GM12878 (cell line): ENCODE data around the gene CNIH1. TPM values are rescaled to one million over a fixed set of nuclear protein-coding genes. Genes with fewer than 3 reads are reported as not detected.

Source experiments
- ATAC-seq: fragments of 200-7000 bp; cut with Tn5 transposase; 3 replicates; pipeline ENCODE4 v1.9.1; 2020; ENCODE audit warnings: mild to moderate bottlenecking, moderate library complexity
- BruUV-seq: library from RNA; stranded (reverse); fragments of 400-500 nt; replicated peaks from 2 replicates; lab custom pipeline; 2021; lab: Mats Ljungman, UMichigan
- CTCF ChIA-PET: fragments of 300-600 bp; sonication (Branson Sonifier 250); formaldehyde crosslinking; extraction: SDS; loops from one replicate; lab custom pipeline; 2021; ENCODE audit warnings: inconsistent platforms; lab: Yijun Ruan, JAX
- POLR2A ChIA-PET: fragments of 350-600 bp; formaldehyde crosslinking; extraction: SDS; loops from one replicate; lab custom pipeline; 2021; ENCODE audit warnings: inconsistent platforms; lab: Charles Lee
- RAD21 ChIA-PET: fragments of 300-600 bp; sonication (Branson Sonifier 250); formaldehyde crosslinking; loops from one replicate; lab custom pipeline; 2023; ENCODE audit warnings: antibody characterized with exemption; ENCODE audit not compliant: unreplicated experiment; lab: Charles Lee
- SMC1A ChIA-PET: fragments of 300-600 bp; sonication (Branson Sonifier 250); formaldehyde crosslinking; loops from one replicate; lab custom pipeline; 2023; ENCODE audit not compliant: unreplicated experiment, uncharacterized antibody; lab: Charles Lee
- DNase-seq: peaks from one replicate; pipeline ENCODE4 v3.0.0-alpha.2; 2011; ENCODE audit warnings: low read depth, low spot score
- FAIRE-seq: peaks from 3 replicates; lab custom pipeline; 2011; peaks lifted over from hg19 to GRCh38; lab: Jason Lieb, UNC
- H2AFZ ChIP-seq: 2 replicates; pipeline ENCODE4 v1.6.0; 2011; ENCODE audit warnings: low read depth, low read length, control low read depth; ENCODE audit not compliant: control insufficient read depth
- H3K27ac ChIP-seq: 2 replicates; pipeline ENCODE4 v1.5.1; 2011; ENCODE audit warnings: control low read depth; ENCODE audit not compliant: control insufficient read depth, insufficient read depth
- H3K27me3 ChIP-seq, 2 experiments: replicated peaks in 1 of 2; 2 replicates each; pipeline versions ENCODE4 v1.6.0 to v1.6.1; 2011; ENCODE audit warnings: low read length in 1 of 2; ENCODE audit not compliant: control insufficient read depth in 2 of 2, insufficient read depth in 2 of 2
- H3K36me3 ChIP-seq, 2 experiments: 2 replicates each; pipeline ENCODE4 v1.5.1; 2011; ENCODE audit warnings: low read length in 1 of 2; ENCODE audit not compliant: control insufficient read depth in 2 of 2, insufficient read depth in 2 of 2
- H3K4me1 ChIP-seq: 2 replicates; pipeline ENCODE4 v1.6.1; 2011; ENCODE audit warnings: mild to moderate bottlenecking, low read length, moderate library complexity, mixed read lengths; ENCODE audit not compliant: control insufficient read depth, insufficient read depth
- H3K4me2 ChIP-seq: 2 replicates; pipeline ENCODE4 v1.6.0; 2011; ENCODE audit warnings: control low read depth; ENCODE audit not compliant: control insufficient read depth, insufficient read depth
- H3K4me3 ChIP-seq: fragments of 200-600 bp; sonication (generic); 2 replicates; pipeline ENCODE4 v1.5.1; 2016
- H3K79me2 ChIP-seq: 2 replicates; pipeline ENCODE4 v1.6.0; 2011; ENCODE audit warnings: low read length; ENCODE audit not compliant: control insufficient read depth, insufficient read depth
- H3K9ac ChIP-seq: 2 replicates; pipeline ENCODE4 v1.8.0; 2011; ENCODE audit warnings: low read length, control low read depth, mixed read lengths; ENCODE audit not compliant: control insufficient read depth, insufficient read depth
- H3K9me3 ChIP-seq: replicated peaks from 3 replicates; pipeline ENCODE4 v1.5.1; 2011; ENCODE audit warnings: mild to moderate bottlenecking, low read length; ENCODE audit not compliant: control insufficient read depth, insufficient read depth
- H4K20me1 ChIP-seq: 2 replicates; pipeline ENCODE4 v1.6.0; 2011; ENCODE audit not compliant: control insufficient read depth, insufficient read depth
- CHD2 ChIP-seq: IDR thresholded peaks from 2 replicates; pipeline ENCODE4 v1.6.1; 2011; ENCODE audit warnings: low read depth, low read length, improper control_type of control experiment, borderline replicate concordance
- DPF2 ChIP-seq: fragments of 450-650 bp; IDR thresholded peaks from 2 replicates; pipeline ENCODE4 v1.6.1; 2017; ENCODE audit warnings: mild to moderate bottlenecking
- EP300 ChIP-seq, 2 experiments: fragments of 150-350 bp in 1 of 2; IDR thresholded peaks; 2 replicates each; pipeline ENCODE4 v1.6.1; 2011 to 2012; ENCODE audit warnings: low read depth in 2 of 2, low read length in 2 of 2, borderline replicate concordance in 1 of 2, improper control_type of control experiment in 1 of 2, inconsistent platforms in 1 of 2; ENCODE audit not compliant: control insufficient read depth in 1 of 2
- IKZF2 ChIP-seq, 2 experiments: fragments of 450-650 bp; IDR thresholded peaks; 2 replicates each; pipeline ENCODE4 v1.6.1; 2017; ENCODE audit warnings: mild to moderate bottlenecking in 2 of 2, moderate library complexity in 2 of 2
- JUND ChIP-seq: IDR thresholded peaks from 2 replicates; pipeline ENCODE4 v1.6.1; 2012; ENCODE audit warnings: low read depth, mild to moderate bottlenecking, low read length, improper control_type of control experiment, moderate library complexity
- NKRF ChIP-seq: fragments of 450-650 bp; conservative IDR thresholded peaks from 2 replicates; pipeline ENCODE4 v1.6.1; 2017; ENCODE audit warnings: mild to moderate bottlenecking, moderate library complexity
- NR2C1 ChIP-seq: fragments of 450-650 bp; IDR thresholded peaks from 2 replicates; pipeline ENCODE4 v1.6.1; 2017; ENCODE audit warnings: antibody characterized with exemption, mild to moderate bottlenecking, moderate library complexity
- NR2C2 ChIP-seq: IDR thresholded peaks from 2 replicates; pipeline ENCODE4 v1.6.1; 2011; ENCODE audit warnings: borderline replicate concordance, low read depth; ENCODE audit not compliant: control insufficient read depth, insufficient read length
- PAX8 ChIP-seq: fragments of 450-650 bp; IDR thresholded peaks from 2 replicates; pipeline ENCODE4 v1.6.1; 2017; ENCODE audit warnings: mild to moderate bottlenecking, moderate library complexity
- RAD21 ChIP-seq: IDR thresholded peaks from 2 replicates; pipeline ENCODE4 v1.6.1; 2011; ENCODE audit warnings: mild to moderate bottlenecking, low read depth, low read length, moderate library complexity; ENCODE audit not compliant: insufficient read depth
- RFX5 ChIP-seq: IDR thresholded peaks from 2 replicates; pipeline ENCODE4 v1.6.1; 2011; ENCODE audit warnings: low read depth, low read length, improper control_type of control experiment
- WRNIP1 ChIP-seq: IDR thresholded peaks from 2 replicates; pipeline ENCODE4 v1.6.1; 2011; ENCODE audit warnings: low read depth, low read length, improper control_type of control experiment, borderline replicate concordance
- YBX1 ChIP-seq: fragments of 450-650 bp; IDR thresholded peaks from 2 replicates; pipeline ENCODE4 v1.6.1; 2016; ENCODE audit warnings: antibody characterized with exemption
- WGBS: methylation state at CpG from one replicate; pipeline ENCODE4 v1.1.6; 2016; ENCODE audit warnings: low lambda C conversion rate; ENCODE audit not compliant: insufficient replicate concordance, insufficient coverage; ENCODE audit errors: missing lambda C conversion rate; 5-methylcytosine and 5-hydroxymethylcytosine counted together
- in situ Hi-C: fragments of 300-500 bp; cut with MboI; formaldehyde crosslinking; loops from 9 replicates; pipeline ENCODE4 v1.14.3; 2018; ENCODE audit warnings: mixed read lengths
- intact Hi-C: fragments of 100-400 bp; cut with micrococcal nuclease; formaldehyde crosslinking; loops from one replicate; pipeline ENCODE4 v1.14.2; 2022; ENCODE audit not compliant: unreplicated experiment
- polyA plus RNA-seq, 11 experiments: library from polyadenylated mRNA; depleted of rRNA in 4 of 11; unstranded in 6 of 11; stranded (reverse) in 5 of 11; fragments of >200 nt; fragmentation: Nextera tagmentation in 4 of 11; fragmentation: Illumina TruSeq in 1 of 11; extraction: Ambion mirVana in 4 of 11; extraction: Trizol in 1 of 11; gene quantifications; 1 replicate in 1 of 11; 2 replicates in 10 of 11; pipeline versions ENCODE4 v1.2.1 to v1.2.3, GENCODE V29; 2011 to 2016; ENCODE audit warnings: inconsistent platforms in 2 of 11, missing spikeins in 2 of 11, low read depth in 1 of 11
- total RNA-seq, 4 experiments: library from RNA; depleted of rRNA in 3 of 4; stranded (reverse); fragments of >200 nt in 3 of 4; fragmentation: Illumina TruSeq in 1 of 4; extraction: Trizol in 1 of 4; gene quantifications; 2 replicates each; pipeline versions ENCODE4 v1.2.1 to v1.2.3, GENCODE V29; 2013 to 2021

CNIH1 gene
- total and polyA plus RNA-seq, 10 of the 15 experiments (the other 5 are each of a cell fraction or from before 2014, with no cell fraction given), result 48.9 to 274 (median 110) TPM

- no peak for ATAC-seq
- Histone ChIP-seq H2AFZ (no peak overlapping the region; the same call in none of the 2 replicates), H4K20me1 (no peaks in the 10 kb centered on the region), H3K9ac (peak overlapping the region; percentile 87; the same call in 1 of the 2 replicates), H3K36me3 (no peaks in the 10 kb centered on the region), H3K4me1 (no peaks in the 10 kb centered on the region; the same call in 1 of the 2 replicates), H3K27ac (peak overlapping the region; percentile 90), H3K79me2 (peaks cover 40% of the 10 kb centered on the region), H3K27me3 (no peaks in the 10 kb centered on the region), H3K4me2 (peak overlapping the region; percentile 64), H3K4me3 (peak overlapping the region; percentile 63), H3K9me3 (no peaks in the 10 kb centered on the region)
- WGBS, result 99% methylated on average over 4 of the region's 4 CpGs
- no peak for FAIRE-seq
- ChIA-PET POLR2A (interaction anchor here (1.6 kb wide), 1 partner anchor 17 kb away, joined by 4 read pairs; no protein-coding TSS in a partner anchor), SMC1A (interaction anchor here (0.9 to 2.7 kb wide), 3 partner anchors 19 to 23 kb away, joined by 3 to 7 read pairs (median 5); no protein-coding TSS in a partner anchor), CTCF (interaction anchor here (1.2 to 5.2 kb wide), 4 partner anchors 19 to 74 kb away, joined by 3 to 22 read pairs (median 4); partner anchors contain the start of gene CGRRF1), RAD21 (interaction anchor here (0.8 to 2.9 kb wide), 2 partner anchors 20 to 988 kb away, joined by 3 to 15 read pairs; partner anchors contain the start of gene CGRRF1)
- in situ Hi-C loops, result no loop called here
- intact Hi-C loops, result loop anchor here (2.0 to 5.0 kb wide), 3 partner anchors 19 to 93 kb away; partner anchors contain the start of genes CDKN3, CGRRF1 and CNIH1
- no peak for DNase-seq
- BruUV-seq, result no TSS peak
- TF ChIP-seq WRNIP1, result no peak
Measured at GRCh38 chr14:54489731-54490444, 48.7 kb upstream of the CNIH1 start.

GRCh38 chr14:54489318-54489683 is 48.1 kb upstream of the CNIH1 start:
- ChIA-PET RAD21 (interaction anchor here (0.8 to 2.9 kb wide), 3 partner anchors 21 to 987 kb away, joined by 3 to 15 read pairs (median 3); partner anchors contain the start of gene CGRRF1), CTCF (interaction anchor here (1.2 to 5.2 kb wide), 4 partner anchors 20 to 75 kb away, joined by 3 to 22 read pairs (median 4); partner anchors contain the start of gene CGRRF1), POLR2A (interaction anchor here (0.6 to 1.6 kb wide), 2 partner anchors 18 to 21 kb away, joined by 4 read pairs; no protein-coding TSS in a partner anchor), SMC1A (interaction anchor here (1.4 to 2.7 kb wide), 3 partner anchors 19 to 43 kb away, joined by 4 to 7 read pairs (median 5); no protein-coding TSS in a partner anchor)
- no peak for FAIRE-seq
- Histone ChIP-seq H3K36me3 (no peaks in the 10 kb centered on the region), H3K27ac (peak overlapping the region; percentile 90), H3K4me2 (peak overlapping the region; percentile 64), H4K20me1 (no peaks in the 10 kb centered on the region), H3K4me3 (peak overlapping the region; percentile 63), H3K9me3 (no peaks in the 10 kb centered on the region), H3K4me1 (no peaks in the 10 kb centered on the region; the same call in 1 of the 2 replicates), H3K27me3 (no peaks in the 10 kb centered on the region), H3K9ac (peak overlapping the region; percentile 87), H2AFZ (peak overlapping the region; percentile 100), H3K79me2 (peaks cover 46% of the 10 kb centered on the region)
- no peak for ATAC-seq
- intact Hi-C loops, result loop anchor here (2.0 to 5.0 kb wide), 3 partner anchors 20 to 92 kb away; partner anchors contain the start of genes CDKN3, CGRRF1 and CNIH1
- no TSS peak for BruUV-seq
- in situ Hi-C loops, result no loop called here
- no peak for DNase-seq
- WGBS, result 0% methylated on average over 5 of the region's 5 CpGs
- no peak for TF ChIP-seq EP300 (IDR thresholded peaks at IDR 0.05; ENCODE audit: borderline replicate concordance in 1 of 2, control insufficient read depth in 1 of 2, low read depth in 2 of 2, low read length in 2 of 2)
- no peak for TF ChIP-seq YBX1
- TF ChIP-seq NKRF, result no peak
- TF ChIP-seq RAD21, result no peak
- no peak for TF ChIP-seq NR2C1
- TF ChIP-seq IKZF2 (IDR thresholded peaks at IDR 0.05), result peak in 1 of 2 experiments; percentile 9; a peak in 1 of 4 replicates
- no peak for TF ChIP-seq RFX5
- TF ChIP-seq NR2C2, result no peak
- no peak for TF ChIP-seq DPF2
- TF ChIP-seq PAX8, result no peak
- no peak for TF ChIP-seq JUND
- TF ChIP-seq CHD2, result no peak
